SKM-1 treated with dmso at 0.1 percent for 144 hours (cell line): ENCODE results near the gene MYH6.
"Not testable (repeated sequence)": the region's sequence is repeated elsewhere in the genome, so short reads cannot be mapped to it uniquely, and the experiment has no call there.

Experiments used
- DNase-seq: peaks from one replicate; lab custom pipeline; 2025; ENCODE audit not compliant: unreplicated experiment; lab: John Stamatoyannopoulos, UW

The MYH6 gene

GRCh38 chr14:23436327-23437132 is 28.5 kb upstream of the MYH6 start:
- DNase-seq: no peak

- no peak for DNase-seq
These were observed 27.7 kb upstream of the MYH6 start, which contains the start of gene MYH7 for GRCh38 chr14:23435543-23436326. MYH7 (minus strand) TSS chr14:23435660; CDS start chr14:23433732, 1,928 bp downstream.

- DNase-seq: no peak
These were observed 26.6 kb upstream of the MYH6 start for GRCh38 chr14:23434488-23435222.

GRCh38 chr14:23433457-23433856 is 25.4 kb upstream of the MYH6 start:
- DNase-seq: no peak

DNA sequence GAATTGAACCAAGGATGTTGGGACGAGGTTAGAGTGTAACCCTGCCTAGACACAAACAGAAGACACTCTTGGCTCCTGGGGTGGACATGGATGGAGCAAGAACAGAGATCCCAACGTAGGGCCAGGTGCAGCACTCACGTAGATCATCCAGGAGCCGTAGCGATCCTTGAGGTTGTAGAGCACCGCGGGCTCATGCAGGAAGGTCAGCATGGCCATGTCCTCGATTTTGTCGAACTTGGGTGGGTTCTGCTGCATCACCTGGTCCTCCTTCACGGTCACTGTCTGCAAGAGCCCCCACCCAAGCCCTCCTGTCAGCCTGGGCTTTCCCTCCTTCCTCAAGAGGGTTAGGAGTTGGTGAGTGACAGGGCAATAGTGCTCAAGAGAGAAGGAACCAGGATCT is 24.9 kb upstream of the MYH6 start:
- DNase-seq: no peak

GRCh38 chr14:23432102-23432925 is 24.2 kb upstream of the MYH6 start:
- no peak for DNase-seq

DNA sequence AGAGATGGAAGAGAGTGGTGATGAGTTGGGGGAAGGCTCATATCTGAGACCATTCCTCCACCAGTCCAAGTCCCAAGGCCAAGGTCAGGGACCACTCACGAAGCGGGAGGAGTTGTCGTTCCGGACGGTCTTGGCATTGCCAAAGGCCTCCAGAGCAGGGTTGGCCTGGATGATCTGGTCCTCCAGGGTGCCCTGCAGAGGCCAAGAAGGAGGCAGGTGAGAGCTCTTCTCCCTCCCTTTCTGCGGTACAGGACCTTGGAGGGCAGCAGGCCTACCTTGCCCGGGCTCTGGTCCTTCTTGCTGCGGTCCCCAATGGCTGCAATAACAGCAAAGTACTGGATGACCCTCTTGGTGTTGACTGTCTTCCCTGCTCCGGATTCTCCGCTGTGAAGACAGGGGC is 23.4 kb upstream of the MYH6 start:
- no peak for DNase-seq

GRCh38 chr14:23430723-23431085 is 22.6 kb upstream of the MYH6 start:
- DNase-seq: no peak

DNA sequence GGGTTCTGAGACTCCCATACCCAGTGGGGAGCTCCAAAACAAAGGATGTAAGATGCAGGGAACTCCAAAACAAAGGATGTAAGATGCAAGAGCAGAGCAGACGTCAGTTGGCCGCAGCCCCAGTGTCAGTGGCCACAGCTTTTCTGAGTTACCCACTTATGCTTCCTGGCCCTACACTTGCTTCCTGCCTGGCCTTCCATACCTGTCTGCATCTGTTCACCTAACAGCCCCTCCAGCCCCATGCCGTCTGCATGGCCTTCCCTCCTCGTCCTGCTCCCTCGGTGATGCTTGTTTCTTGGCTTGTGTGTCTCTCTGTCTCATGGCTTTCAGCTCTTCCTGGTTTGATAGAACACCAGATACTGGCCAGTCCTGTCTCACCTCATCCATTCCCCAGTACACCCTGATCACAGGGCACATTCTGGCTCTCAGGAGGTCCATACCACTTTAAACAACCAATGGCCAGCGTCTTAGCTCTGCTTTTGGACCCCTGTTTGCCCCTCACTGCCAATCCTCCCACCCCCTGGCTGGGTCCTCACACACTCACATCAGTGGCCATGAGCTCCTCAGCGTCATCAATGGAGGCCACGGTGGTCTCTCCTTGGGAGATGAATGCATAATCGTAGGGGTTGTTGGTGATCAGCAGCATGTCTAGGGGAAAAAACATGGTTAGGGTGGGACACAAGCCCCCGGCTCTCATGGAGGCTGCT is 22.1 kb upstream of the MYH6 start:
- no peak for DNase-seq

GRCh38 chr14:23428686-23429495 is 20.8 kb upstream of the MYH6 start:
- DNase-seq: no peak

DNA sequence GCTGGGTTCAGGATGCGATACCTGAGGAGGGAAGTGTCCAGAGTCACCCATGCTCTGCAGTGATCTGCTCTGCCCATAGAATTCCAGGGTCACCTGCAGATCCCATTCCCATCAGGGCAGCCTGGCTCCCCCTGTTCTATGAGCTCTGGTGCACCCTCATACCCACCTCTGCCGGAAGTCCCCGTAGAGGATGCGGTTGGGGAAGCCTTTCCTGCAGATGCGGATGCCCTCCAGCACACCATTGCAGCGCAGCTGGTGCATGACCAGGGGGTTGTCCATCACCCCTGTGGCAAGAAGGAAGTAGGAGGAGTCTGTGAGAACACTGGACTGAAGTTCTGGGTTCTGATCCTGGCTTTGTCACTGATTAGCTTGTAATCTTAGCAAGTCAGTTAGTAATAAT is 17.7 kb upstream of the MYH6 start:
- not testable (repeated sequence) for DNase-seq

DNA sequence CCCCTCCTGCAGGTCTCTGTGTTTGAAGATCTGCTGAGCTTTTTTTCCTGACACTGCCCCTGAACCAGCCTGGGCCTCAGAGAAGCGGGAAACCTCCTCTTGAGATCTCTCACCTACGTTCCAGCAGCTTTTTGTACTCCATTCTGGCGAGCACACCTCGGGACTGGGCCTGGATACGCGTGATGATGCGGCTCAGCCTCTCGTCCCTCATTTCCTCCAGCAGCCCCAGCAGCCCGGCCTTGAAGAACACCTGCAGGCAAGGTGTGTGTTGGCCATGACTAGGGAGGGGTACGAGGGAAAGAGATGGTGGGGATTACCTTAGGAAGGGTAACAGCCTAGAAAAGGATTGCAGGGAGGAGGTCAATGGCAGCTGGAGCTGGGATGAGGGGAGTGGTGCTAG is 17.1 kb upstream of the MYH6 start:
- DNase-seq: no peak

GRCh38 chr14:23423657-23424056 is 15.6 kb upstream of the MYH6 start:
- DNase-seq: no peak

DNA sequence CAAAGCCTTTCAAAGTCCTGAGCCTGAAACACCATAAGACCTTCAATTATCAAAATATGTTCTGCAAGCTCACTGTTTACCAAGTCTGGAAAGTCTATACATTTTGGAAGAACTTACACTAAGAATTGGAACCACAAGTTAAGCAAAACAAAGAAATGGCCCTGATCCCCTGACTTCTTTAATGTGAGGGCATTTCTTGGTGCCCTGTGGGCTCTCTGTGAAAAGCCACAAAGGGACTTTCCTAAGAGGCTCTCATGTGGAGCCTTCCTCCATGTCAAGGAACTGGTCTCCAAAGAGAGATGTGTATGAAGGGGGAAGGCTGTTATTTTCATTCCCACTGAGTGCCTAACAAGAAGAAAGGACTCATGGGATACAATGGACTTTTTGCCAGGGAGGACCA is 13.5 kb upstream of the MYH6 start:
- no peak for DNase-seq

DNA sequence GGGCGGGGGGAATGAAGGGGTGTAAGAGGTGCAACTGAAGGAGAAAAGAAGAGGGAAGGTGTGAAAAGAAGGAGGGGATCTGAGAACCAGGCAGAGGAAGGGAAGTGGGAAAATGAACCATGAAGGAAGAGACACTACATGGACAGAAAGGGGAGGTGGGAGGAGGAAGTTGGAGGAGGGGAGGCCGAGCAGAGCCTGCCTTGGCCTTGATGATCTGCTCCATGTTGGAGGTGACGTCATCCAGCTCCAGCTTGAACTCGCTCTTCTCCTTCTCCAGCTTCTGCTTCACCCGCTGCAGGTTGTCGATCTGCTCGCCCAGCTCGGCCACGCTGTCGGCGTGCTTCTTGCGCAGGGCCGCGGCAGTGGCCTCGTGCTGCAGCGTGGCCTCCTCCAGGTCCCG is 11.6 kb upstream of the MYH6 start:
- DNase-seq: not testable (repeated sequence)

- DNase-seq: no peak
These were observed 9.9 kb upstream of the MYH6 start for GRCh38 chr14:23418021-23418420.

GRCh38 chr14:23417269-23417668 is 9.2 kb upstream of the MYH6 start:
- not testable (repeated sequence) for DNase-seq

DNA sequence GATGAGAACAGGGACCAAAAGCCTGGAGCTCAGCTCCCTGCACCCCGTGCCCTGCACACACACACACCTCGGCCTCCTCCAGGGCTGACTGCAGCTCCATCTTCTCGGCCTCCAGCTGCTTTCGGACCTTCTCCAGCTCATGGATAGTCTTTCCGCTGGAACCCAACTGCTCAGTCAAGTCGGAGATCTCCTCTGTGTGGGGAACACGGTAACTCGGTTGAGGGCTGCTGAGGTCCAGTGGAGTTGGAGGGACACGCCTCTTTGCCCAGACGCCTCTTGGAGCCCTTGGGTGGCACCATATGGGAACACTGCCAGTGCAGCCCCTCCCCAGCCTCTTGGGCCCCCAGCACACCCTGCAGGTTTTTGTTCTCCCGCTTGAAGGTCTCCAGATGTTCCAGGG is 8.7 kb upstream of the MYH6 start:
- DNase-seq: no peak
